ENCODE results near the gene KPNB1.

Gene KPNB1

GRCh38 chr17:47615766-47616424, 33.8 kb upstream of the KPNB1 start:
- FAIRE-seq (peak; percentile 53), DNase-seq (ENCODE audit: insufficient read length, low spot score) (no peak)
- TF ChIP-seq CTCF (IDR thresholded peaks at IDR 0.05; ENCODE audit: insufficient read depth, missing control alignments), result peak; percentile 84

DNA sequence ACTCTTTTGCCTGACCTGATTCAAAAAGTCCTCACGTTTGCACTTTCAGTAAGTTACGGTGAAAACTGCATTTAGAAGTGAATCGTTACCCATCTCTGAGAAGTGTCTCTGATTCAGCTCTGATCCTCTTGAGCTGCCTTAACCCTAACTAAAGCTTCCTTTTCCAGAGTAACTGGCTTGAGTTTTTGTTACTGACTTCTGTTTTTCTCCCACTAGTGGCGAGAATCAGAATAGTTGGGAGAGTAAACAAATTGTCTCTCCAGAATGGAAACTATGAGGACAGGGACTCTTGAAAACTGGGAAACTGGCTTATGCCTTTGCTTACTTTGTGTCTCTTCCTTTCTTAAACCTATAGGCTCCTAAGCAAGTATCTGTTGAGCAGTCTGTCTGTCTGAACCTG, 31.3 kb upstream of the KPNB1 start:
- DNase-seq (ENCODE audit: insufficient read length, low spot score) (no peak), FAIRE-seq (no peak)
- TF ChIP-seq CTCF (IDR thresholded peaks at IDR 0.05; ENCODE audit: insufficient read depth, missing control alignments), result peak; percentile 23

DNA sequence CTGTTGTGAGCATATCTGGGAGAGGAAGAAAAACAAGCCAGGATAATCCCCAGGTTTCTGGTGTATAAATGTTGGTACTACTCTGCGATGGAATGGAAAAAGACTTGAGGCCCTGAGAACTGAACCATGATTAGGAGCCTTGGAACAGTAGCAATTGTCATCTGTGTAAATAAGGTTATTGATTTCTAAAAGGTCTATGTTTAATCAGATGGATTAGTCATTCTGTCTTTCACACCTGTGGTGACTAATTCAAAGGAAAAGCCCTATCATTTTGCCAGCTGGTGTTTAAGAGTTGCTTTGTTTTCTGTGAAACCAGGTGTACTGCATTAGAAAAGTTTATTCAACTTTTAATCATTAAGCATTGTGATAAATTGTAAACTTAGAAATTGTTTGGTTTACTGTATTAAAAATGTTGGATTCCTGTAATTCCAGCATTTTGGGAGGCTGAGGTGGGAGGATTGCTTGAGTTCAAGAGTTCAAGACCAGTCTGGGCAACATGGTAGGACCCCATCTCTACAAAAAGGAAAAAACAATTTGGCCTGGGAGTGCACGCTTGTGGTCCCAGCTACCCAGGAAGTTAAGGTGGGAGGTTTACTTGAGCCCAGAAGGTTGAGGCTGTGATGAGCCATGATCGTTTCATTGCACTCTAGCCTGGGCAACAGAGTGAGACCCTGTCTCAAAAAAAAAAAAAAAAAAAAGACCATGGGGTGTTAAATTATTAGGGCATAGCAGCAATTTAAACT, 29.0 kb upstream of the KPNB1 start:
- no peak for TF ChIP-seq CTCF (IDR thresholded peaks at IDR 0.05; ENCODE audit: insufficient read depth, missing control alignments)
- no peak for DNase-seq (ENCODE audit: insufficient read length, low spot score)
- no peak for FAIRE-seq

- peak; percentile 25 for TF ChIP-seq CTCF (IDR thresholded peaks at IDR 0.05; ENCODE audit: insufficient read depth, missing control alignments)
- DNase-seq (ENCODE audit: insufficient read length, low spot score) (no peak), FAIRE-seq (no peak)
Observed at GRCh38 chr17:47621293-47622179, 28.2 kb upstream of the KPNB1 start.

DNA sequence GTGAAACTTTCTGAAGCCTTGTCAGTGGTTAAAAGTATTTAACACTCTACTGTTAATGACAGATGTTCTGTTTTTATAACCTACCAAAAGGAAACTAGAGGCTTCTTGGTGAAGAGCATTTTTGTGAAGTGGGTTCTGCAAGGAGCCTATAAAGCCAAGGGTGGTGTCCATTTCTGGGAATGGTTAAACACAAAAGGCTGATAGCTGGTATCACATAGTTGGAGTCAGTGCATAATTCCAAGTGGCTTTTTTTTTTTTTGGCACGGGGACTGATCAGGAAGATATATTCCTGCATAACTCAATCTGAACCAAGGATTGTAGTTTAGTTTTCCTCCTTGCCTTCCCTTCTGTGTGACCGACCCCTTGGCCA, 27.6 kb upstream of the KPNB1 start:
- no peak for TF ChIP-seq CTCF (IDR thresholded peaks at IDR 0.05; ENCODE audit: insufficient read depth, missing control alignments)
- DNase-seq (ENCODE audit: insufficient read length, low spot score) (no peak), FAIRE-seq (no peak)

DNA sequence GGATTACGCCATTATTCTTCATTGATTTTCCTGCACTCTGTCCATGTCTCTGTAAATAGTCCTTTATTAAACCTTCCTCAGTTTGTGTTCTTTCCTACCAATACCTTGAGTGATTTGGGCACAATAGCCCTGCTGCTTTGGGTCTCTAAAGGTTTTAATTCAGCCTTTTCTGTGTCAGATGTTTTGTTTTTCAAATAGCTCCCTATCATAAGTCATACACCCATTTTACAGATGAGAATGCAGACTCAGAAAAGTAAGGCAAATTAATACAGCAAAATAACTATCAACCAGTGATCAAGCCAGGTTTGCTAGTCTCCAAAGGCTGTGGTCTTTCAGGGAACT, 25.0 kb upstream of the KPNB1 start:
- FAIRE-seq, result no peak
- DNase-seq (ENCODE audit: insufficient read length, low spot score), result no peak
- no peak for TF ChIP-seq CTCF (IDR thresholded peaks at IDR 0.05; ENCODE audit: insufficient read depth, missing control alignments)
